Stimulated activated CD4-positive, alpha-beta T cell treated with anti-CD3 and anti-CD28 coated beads, TNF-alpha, amount 100 ng/mL, for 24 hours (primary cell): ENCODE measurements around the gene RGS16.

Experiments
- DNase-seq, 3 experiments: peaks; one replicate each; pipeline ENCODE4 v3.0.0-alpha.2; 2020; ENCODE audit warnings: low read depth in 3 of 3

The RGS16 gene

GRCh38 chr1:182580736-182581135 is 23.5 kb downstream of the RGS16 start:
- DNase-seq = no peak

GRCh38 chr1:182575540-182576149 is 28.5 kb downstream of the RGS16 start:
- no peak for DNase-seq

GRCh38 chr1:182574156-182574555 is 30.0 kb downstream of the RGS16 start:
- DNase-seq = no peak

- DNase-seq = no peak
Measured at GRCh38 chr1:182570611-182570970, 33.6 kb downstream of the RGS16 start.

GRCh38 chr1:182569939-182570610 is 34.1 kb downstream of the RGS16 start:
- no peak for DNase-seq

GRCh38 chr1:182568647-182569284 is 35.4 kb downstream of the RGS16 start:
- DNase-seq = no peak

GRCh38 chr1:182567629-182568028 is 36.6 kb downstream of the RGS16 start:
- no peak for DNase-seq

- no peak for DNase-seq
Measured at GRCh38 chr1:182565537-182565936, 38.7 kb downstream of the RGS16 start.

GRCh38 chr1:182564406-182565004 is 39.7 kb downstream of the RGS16 start:
- DNase-seq = no peak

GRCh38 chr1:182563095-182563494 is 41.1 kb downstream of the RGS16 start:
- DNase-seq = no peak

- DNase-seq = no peak
Measured at GRCh38 chr1:182561456-182561855, 42.7 kb downstream of the RGS16 start.

- no peak for DNase-seq
Measured at GRCh38 chr1:182560392-182560984, 43.7 kb downstream of the RGS16 start.

- no peak for DNase-seq
Measured at GRCh38 chr1:182556279-182556678, 47.9 kb downstream of the RGS16 start.

- DNase-seq = no peak
Measured at GRCh38 chr1:182555493-182555892, 48.7 kb downstream of the RGS16 start.

GRCh38 chr1:182552527-182552926 is 51.7 kb downstream of the RGS16 start:
- no peak for DNase-seq

GRCh38 chr1:182549811-182550210 is 54.4 kb downstream of the RGS16 start:
- DNase-seq = no peak

GRCh38 chr1:182549346-182549745 is 54.8 kb downstream of the RGS16 start:
- DNase-seq = no peak
